Coronary artery (tissue), 2 donors: ENCODE data around the gene ANKRD11.

Experiments
- DNase-seq: peaks from one replicate; pipeline ENCODE4 v3.0.0-alpha.2; 2017; ENCODE audit warnings: low spot score
- H3K27ac ChIP-seq, 2 donors: fragments of 200-600 bp; sonication (generic); one replicate each; pipeline ENCODE4 v1.5.1; 2016 to 2019
- H3K4me3 ChIP-seq: fragments of 200-600 bp; sonication (generic); 2 replicates; pipeline ENCODE4 v1.5.1; 2016; ENCODE audit warnings: mild to moderate bottlenecking, moderate library complexity
- TF ChIP-seq, protein P1 (sequence below): fragments of 200-600 bp; sonication (generic); IDR thresholded peaks from one replicate; pipeline ENCODE4 v1.5.1; 2019; ENCODE audit warnings: antibody characterized with exemption

ANKRD11 gene

DNA sequence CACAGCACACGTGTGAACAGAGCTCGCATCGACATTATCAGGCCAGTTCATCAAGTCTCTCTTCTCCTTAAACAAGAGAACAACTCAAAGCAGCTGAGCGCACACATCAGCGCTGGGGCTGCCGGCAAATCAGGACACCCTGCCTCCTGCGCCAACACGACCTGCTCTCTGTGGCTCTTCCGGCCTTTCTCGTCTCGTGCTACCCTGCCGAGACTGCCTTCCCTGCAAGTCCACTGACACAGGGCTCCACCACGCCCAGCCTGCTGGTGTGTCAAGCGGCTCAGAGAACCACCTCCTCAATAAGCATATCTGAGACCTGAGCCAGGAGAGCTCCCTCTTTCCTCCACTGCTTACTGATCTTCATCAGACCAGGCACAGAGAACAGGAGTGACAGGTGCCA lies 176.0 kb downstream of the ANKRD11 start:
- no peak overlapping the region for H3K4me3 ChIP-seq
- no peak for DNase-seq
- H3K27ac ChIP-seq, result no peak overlapping the region
- TF ChIP-seq, protein P1, sequence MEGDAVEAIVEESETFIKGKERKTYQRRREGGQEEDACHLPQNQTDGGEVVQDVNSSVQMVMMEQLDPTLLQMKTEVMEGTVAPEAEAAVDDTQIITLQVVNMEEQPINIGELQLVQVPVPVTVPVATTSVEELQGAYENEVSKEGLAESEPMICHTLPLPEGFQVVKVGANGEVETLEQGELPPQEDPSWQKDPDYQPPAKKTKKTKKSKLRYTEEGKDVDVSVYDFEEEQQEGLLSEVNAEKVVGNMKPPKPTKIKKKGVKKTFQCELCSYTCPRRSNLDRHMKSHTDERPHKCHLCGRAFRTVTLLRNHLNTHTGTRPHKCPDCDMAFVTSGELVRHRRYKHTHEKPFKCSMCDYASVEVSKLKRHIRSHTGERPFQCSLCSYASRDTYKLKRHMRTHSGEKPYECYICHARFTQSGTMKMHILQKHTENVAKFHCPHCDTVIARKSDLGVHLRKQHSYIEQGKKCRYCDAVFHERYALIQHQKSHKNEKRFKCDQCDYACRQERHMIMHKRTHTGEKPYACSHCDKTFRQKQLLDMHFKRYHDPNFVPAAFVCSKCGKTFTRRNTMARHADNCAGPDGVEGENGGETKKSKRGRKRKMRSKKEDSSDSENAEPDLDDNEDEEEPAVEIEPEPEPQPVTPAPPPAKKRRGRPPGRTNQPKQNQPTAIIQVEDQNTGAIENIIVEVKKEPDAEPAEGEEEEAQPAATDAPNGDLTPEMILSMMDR, result no peak

DNA sequence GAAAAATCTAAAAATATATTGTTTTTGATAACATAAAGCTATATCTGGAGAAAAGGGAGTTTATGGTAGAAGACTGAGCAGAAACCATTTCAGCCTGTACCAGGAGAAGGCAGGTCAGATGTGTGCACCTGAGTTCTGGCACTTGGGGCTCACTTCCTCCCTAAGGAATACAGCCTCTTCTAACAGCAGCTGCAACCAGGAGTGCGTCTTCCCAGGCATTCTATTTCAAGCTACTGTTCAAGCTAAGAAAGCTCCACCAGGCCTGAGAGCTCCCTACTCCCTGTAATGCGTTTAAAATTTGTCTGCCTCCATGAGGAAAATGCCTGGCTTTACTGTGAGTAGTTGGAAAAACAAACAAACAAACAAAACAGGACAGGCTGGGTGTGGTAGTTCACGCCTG lies 176.8 kb downstream of the ANKRD11 start:
- TF ChIP-seq, protein P1, result no peak
- DNase-seq, result no peak
- no peak overlapping the region for H3K27ac ChIP-seq
- H3K4me3 ChIP-seq, result no peak overlapping the region

DNA sequence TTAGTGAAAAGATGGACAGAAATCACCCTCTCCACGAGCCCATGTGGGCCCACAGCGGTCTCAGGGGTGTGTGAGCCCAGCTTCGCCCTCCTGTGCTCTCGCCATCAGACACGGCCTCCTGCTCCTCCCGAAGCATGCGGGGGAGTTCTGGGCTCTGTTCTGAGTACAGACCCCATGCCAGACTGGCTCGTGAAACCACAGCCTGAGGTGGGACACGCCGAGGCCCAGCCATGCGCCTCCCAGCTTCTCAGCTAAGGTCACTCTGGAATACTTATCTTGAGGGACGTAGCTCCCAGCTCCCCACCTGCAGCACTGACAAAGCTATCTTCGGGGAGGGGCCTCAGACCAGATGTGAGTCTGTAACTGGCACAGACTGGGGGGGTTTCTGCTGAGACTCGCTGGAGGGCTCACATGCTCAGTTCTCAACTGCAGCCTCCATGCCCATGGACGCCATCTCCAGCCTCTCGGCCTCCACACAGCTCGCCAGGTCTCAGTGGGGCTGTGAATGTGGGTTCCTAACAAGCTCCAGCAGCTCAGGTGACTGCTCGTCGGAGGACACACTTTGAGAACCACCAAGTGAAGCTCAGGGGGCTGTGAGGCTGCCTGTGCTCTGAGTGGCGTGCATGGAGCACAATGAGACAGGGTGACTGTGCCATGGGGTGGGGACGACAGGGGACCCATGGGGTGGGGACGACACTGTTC lies 177.6 kb downstream of the ANKRD11 start:
- TF ChIP-seq, protein P1, result no peak
- H3K27ac ChIP-seq, result no peak overlapping the region
- H3K4me3 ChIP-seq, result no peak overlapping the region
- DNase-seq, result no peak

DNA sequence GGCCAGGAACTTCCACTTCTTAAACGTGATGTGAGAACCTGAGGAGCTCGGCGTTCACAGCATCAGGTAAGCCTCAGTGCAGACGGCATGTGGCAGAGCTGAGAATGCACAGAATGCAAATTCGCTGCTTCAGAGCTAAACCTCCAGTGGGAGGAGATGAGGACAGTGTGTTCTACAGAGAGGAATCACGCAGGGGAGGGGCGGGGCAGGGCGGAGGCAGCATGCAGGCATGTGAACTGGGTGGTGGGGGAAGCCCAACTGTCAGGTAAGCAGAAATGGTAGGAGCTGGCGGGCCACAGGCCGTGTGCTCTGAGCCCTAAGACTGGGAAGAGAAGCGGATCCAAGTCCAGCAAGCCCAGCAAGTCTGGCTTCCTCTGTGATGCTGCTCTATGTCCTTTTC lies 178.2 kb downstream of the ANKRD11 start:
- H3K4me3 ChIP-seq, result no peak overlapping the region
- TF ChIP-seq, protein P1, result no peak
- DNase-seq, result no peak
- H3K27ac ChIP-seq, result no peak overlapping the region

DNA sequence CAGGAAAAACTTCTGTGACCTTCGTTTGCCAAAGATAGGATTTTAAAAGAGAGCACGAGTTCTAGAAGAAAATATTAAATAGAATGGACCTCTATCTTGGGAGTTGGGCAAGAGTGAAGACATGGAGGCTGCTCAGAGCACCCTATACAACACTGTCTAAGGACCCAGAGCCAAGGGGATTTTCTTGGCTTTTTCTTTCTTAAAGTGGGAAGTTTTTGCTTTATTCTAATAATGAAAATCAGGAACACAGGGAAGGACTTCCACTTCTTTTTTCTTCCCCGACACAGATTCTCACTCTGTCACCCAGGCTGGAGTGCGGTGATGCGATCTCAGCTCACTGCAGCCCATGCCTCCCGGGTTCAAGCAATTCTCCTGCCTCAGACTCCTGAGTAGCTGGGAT lies 178.7 kb downstream of the ANKRD11 start:
- TF ChIP-seq, protein P1, result no peak
- no peak for DNase-seq
- Histone ChIP-seq H3K27ac (no peak overlapping the region), H3K4me3 (no peak overlapping the region)

DNA sequence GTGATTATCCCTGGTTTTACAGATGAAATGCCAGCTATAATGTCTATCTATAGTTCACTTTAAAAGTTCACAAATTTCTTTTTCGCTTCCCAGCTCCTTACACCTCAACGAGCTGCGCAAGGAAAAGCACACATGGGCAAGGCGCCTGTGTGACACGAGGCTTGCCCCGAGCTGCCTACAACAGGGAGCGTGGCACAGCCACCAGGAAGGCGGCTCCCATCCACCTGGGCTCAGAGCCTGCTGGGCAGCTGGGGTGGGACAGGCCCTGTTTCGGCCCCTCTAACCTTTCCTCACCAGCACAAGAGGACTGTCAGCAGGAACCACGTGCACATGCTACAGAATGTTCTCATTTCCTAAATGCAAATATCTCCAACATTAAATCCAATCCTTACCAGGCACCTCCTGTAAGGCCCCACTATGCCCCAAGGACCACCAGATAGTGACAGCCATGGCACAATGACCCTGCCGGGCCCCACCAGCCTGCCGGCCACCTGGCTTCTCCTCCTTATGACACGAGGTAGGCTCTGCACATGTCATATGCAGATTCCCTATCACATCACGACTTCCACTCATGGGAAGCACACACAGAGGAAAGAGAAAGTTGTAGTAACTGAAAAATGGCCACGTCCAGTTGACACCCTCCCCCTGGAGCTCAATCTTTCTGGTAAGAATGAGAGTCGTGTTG lies 180.8 kb downstream of the ANKRD11 start:
- DNase-seq, result no peak
- Histone ChIP-seq H3K27ac (no peak overlapping the region), H3K4me3 (no peak overlapping the region)
- TF ChIP-seq, protein P1, result no peak
